ENCODE measurements around the gene CTSW. TPM values are rescaled to one million over a fixed set of nuclear protein-coding genes. Genes with fewer than 3 reads are reported as not detected.

CTSW gene
- total RNA-seq, 4 donors from 2014 or later: 1.1 to 1.8 TPM; not detected in 2

DNA sequence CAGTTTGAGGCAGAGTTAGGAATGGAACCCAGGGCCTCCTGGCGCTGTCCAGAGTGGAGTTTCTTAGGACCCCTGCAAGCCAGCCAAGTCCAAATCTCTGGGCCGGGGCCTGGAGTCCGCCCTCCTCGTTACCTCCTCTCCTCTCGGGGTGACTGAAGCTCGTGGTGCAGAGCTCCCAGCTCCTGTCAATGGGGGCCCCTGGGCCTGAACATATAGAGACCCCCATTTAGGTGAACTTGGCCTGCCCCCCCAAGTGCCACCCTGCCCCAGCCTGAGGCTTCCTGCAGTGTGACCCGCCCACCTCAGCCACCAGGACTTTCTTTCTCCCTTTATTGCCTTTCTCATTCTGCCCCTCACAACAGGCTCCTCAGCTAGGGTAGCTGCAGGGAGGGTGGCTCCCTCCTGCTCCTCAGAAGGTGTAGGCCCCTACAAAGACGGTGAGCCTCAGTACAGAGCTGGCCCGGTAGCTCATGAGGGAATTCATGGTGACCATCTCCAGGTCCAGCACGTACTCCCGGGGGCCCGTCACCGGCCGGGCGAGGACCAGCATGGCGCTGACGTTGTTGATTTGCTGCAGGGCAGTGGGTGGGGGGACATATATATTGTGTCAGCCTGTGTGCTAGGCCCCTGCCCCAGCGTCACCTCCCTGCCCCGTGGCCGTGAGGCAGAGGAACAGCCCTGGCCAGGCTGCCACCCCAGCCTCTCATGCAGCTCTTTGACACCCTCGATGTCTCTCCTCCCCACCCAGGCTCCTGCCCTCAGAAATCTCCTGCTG, 12.9 kb upstream of the CTSW start:
- Histone ChIP-seq H3K36me3 (peaks cover 0 to 24% (median 10%) of the 10 kb centered on the region in 4 donors), H3K27me3 (no peaks in the 10 kb centered on the region), H3K27ac (no peak overlapping the region), H3K4me1 (peaks cover 7 to 25% (median 20%) of the 10 kb centered on the region in 4 donors), H3K9me3 (no peaks in the 10 kb centered on the region), H3K4me3 (no peak overlapping the region)
- in situ Hi-C loops (cut with MboI; ENCODE audit: low pct_ligation_motif_present in 1 of 4, low pct_unique_long_range_greater_than_20kb in 1 of 4, low sequenced_read_pairs in 3 of 4) (no loop called here), intact Hi-C loops (cut with DNase I; ENCODE audit: low total_unique reads) (no loop called here)
- WGBS, 2 donors (ENCODE audit: low coverage in 1 of 2): 80 to 100% methylated on average over 1 to 21 of the region's 21 CpGs
- DNase-seq: no peak
- TF ChIP-seq, protein P1, sequence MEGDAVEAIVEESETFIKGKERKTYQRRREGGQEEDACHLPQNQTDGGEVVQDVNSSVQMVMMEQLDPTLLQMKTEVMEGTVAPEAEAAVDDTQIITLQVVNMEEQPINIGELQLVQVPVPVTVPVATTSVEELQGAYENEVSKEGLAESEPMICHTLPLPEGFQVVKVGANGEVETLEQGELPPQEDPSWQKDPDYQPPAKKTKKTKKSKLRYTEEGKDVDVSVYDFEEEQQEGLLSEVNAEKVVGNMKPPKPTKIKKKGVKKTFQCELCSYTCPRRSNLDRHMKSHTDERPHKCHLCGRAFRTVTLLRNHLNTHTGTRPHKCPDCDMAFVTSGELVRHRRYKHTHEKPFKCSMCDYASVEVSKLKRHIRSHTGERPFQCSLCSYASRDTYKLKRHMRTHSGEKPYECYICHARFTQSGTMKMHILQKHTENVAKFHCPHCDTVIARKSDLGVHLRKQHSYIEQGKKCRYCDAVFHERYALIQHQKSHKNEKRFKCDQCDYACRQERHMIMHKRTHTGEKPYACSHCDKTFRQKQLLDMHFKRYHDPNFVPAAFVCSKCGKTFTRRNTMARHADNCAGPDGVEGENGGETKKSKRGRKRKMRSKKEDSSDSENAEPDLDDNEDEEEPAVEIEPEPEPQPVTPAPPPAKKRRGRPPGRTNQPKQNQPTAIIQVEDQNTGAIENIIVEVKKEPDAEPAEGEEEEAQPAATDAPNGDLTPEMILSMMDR (IDR thresholded peaks at IDR 0.05): no peak
- TF ChIP-seq POLR2A (IDR thresholded peaks at IDR 0.05): no peak

DNA sequence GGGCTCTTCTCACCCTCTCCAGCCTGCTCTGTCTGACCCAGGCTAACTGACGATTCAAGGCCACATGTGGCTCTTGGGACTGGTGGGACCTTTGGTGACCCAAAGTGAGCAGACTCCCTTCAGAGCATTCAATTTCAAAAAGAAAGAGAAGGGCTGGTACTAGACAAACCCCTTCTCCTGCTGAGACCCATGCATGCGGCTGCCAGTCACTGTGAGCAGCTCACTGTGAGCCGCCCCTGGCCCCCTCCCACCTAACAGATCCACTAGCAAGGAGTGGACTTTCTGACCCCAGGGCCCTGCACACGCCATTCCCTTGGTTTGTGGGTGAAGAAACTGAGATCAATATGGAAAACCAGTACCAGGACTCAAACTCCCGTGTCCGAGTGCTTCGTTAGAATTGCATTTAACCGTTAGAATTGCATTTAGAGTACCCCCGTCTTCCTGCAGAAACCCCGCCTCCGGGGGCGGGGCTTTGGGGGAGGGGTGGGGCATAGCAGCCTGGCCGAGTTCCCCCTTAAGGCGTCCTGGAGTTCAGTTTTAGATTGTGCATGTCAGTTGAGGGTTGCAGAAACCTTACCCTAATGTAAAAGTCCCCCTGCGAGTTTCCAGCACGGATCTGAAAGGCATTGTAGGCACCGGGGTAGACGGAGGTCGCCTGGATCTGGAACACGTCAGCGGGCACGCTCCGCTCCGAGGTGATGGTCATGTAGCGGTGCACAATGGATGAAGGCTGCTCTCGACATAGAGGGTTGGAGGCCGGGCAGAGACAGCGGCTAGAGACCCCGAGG, 12.2 kb upstream of the CTSW start:
- peaks cover 3 to 23% (median 15%) of the 10 kb centered on the region in 4 donors for H3K4me1 ChIP-seq
- intact Hi-C loops (cut with DNase I; ENCODE audit: low total_unique reads): no loop called here
- no peaks in the 10 kb centered on the region for H3K9me3 ChIP-seq
- DNase-seq: no peak
- peaks cover 0 to 20% (median 9%) of the 10 kb centered on the region in 4 donors for H3K36me3 ChIP-seq
- H3K4me3 ChIP-seq: no peak overlapping the region
- H3K27ac ChIP-seq: no peak overlapping the region
- H3K27me3 ChIP-seq: no peaks in the 10 kb centered on the region
- 74 to 91% methylated on average over 11 to 28 of the region's 29 CpGs for WGBS, 2 donors (ENCODE audit: low coverage in 1 of 2)
- TF ChIP-seq POLR2AphosphoS5 (IDR thresholded peaks at IDR 0.05) (no peak), POLR2A (IDR thresholded peaks at IDR 0.05) (no peak), EP300 (IDR thresholded peaks at IDR 0.05; ENCODE audit: low read depth) (no peak)
- in situ Hi-C loops (cut with MboI; ENCODE audit: low pct_ligation_motif_present in 1 of 4, low pct_unique_long_range_greater_than_20kb in 1 of 4, low sequenced_read_pairs in 3 of 4): no loop called here

DNA sequence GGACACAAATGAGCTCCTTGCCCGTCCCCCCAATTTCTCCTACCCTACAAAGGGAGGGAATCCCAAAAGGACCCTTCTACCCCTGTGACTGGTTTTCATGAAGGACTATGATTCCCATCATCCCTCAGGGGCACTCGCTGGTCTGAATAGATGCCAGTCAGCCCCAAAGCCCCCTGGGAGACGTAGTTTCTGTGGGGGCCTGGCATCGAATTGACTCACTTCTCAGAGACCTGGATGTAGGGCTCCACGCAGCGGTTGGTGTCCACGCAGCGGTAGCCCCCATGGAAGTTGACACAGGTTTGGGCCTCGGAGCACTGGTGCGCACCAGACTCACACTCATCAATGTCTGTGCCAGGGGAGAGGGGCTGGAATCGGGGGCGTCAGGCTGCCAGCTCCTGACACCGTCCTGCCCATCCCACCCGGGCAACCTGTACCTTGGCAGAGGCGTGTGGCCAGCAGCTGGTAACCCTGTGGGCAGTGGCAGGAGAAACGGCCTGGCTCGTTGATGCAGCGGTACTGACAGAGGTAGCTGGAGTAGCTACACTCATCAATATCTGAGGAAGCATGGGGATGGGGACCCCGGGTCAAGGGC, 11.5 kb upstream of the CTSW start:
- Histone ChIP-seq H3K4me3 (no peak overlapping the region), H3K9me3 (no peaks in the 10 kb centered on the region), H3K27ac (no peak overlapping the region), H3K4me1 (peaks cover 8 to 30% (median 15%) of the 10 kb centered on the region in 4 donors), H3K27me3 (no peaks in the 10 kb centered on the region), H3K36me3 (peaks cover 0 to 20% (median 9%) of the 10 kb centered on the region in 4 donors)
- 83% methylated on average over 18 of the region's 19 CpGs; no CpG with 5 or more reads in 1 of the 2 donors for WGBS, 2 donors (ENCODE audit: low coverage in 1 of 2)
- TF ChIP-seq, protein P1 (IDR thresholded peaks at IDR 0.05): no peak
- no peak for TF ChIP-seq POLR2AphosphoS5 (IDR thresholded peaks at IDR 0.05)
- no peak for TF ChIP-seq POLR2A (IDR thresholded peaks at IDR 0.05)
- TF ChIP-seq EP300 (IDR thresholded peaks at IDR 0.05; ENCODE audit: low read depth): no peak
- in situ Hi-C loops (cut with MboI; ENCODE audit: low pct_ligation_motif_present in 1 of 4, low pct_unique_long_range_greater_than_20kb in 1 of 4, low sequenced_read_pairs in 3 of 4) (no loop called here), intact Hi-C loops (cut with DNase I; ENCODE audit: low total_unique reads) (no loop called here)
- DNase-seq: no peak

DNA sequence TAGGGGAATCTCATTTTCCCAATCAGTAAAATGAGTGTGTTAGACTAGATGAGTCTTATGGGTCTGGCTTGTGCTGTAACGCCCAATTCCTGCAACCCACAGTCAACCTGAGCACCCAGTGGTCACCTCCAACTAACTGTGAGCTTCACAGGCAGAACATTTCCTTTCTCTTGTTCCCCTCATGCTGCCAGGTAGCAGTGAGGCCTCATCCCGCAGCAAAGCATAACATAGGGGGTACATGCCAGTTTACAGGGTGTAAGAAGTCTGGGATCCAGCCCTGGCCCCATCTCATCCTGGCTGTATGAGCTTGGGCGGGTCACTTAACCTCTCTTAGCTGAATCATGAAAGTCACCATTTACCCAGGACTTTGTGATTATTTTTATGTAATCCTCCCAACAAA, 10.7 kb upstream of the CTSW start:
- no peaks in the 10 kb centered on the region for H3K9me3 ChIP-seq
- H3K27ac ChIP-seq: no peak overlapping the region
- WGBS, 2 donors (ENCODE audit: low coverage in 1 of 2): 90 to 92% methylated on average over 2 to 3 of the region's 3 CpGs
- in situ Hi-C loops (cut with MboI; ENCODE audit: low pct_ligation_motif_present in 1 of 4, low pct_unique_long_range_greater_than_20kb in 1 of 4, low sequenced_read_pairs in 3 of 4) (no loop called here), intact Hi-C loops (cut with DNase I; ENCODE audit: low total_unique reads) (no loop called here)
- no peaks in the 10 kb centered on the region for H3K27me3 ChIP-seq
- TF ChIP-seq POLR2AphosphoS5 (IDR thresholded peaks at IDR 0.05) (no peak), POLR2A (IDR thresholded peaks at IDR 0.05) (peak; percentile 18)
- peaks cover 9 to 34% (median 18%) of the 10 kb centered on the region in 4 donors for H3K4me1 ChIP-seq
- no peak overlapping the region for H3K4me3 ChIP-seq
- no peak for DNase-seq
- H3K36me3 ChIP-seq: peaks cover 0 to 15% (median 6%) of the 10 kb centered on the region in 4 donors

Measured in transverse colon (tissue), 4 donors.